NCI-H2171 treated with DMSO at 0.1 percent for 48 hours (cell line): ENCODE measurements around the gene PDE7B.

Source experiments
- DNase-seq: peaks from one replicate; lab custom pipeline; 2025; lab: John Stamatoyannopoulos, UW

The PDE7B gene

DNA sequence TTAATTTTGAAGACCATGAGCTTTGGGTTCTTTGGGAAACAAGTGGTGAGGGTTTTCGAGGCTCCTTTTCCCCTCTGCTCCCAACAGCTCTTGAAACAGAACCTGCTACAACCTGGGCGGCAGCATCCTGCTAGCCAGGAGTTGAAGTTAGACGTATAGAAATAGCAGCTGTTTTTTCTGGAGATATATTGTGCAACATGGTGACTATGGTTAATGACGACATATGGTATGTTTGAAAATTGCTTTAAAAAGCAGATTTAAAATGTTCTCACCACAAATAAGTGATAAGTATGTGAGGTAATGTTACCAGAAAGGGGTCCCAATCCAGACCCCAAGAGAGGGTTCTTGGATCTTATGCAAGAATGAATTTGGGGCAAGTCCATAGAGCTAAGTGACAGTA, 138.9 kb downstream of the PDE7B start:
- no peak for DNase-seq

DNA sequence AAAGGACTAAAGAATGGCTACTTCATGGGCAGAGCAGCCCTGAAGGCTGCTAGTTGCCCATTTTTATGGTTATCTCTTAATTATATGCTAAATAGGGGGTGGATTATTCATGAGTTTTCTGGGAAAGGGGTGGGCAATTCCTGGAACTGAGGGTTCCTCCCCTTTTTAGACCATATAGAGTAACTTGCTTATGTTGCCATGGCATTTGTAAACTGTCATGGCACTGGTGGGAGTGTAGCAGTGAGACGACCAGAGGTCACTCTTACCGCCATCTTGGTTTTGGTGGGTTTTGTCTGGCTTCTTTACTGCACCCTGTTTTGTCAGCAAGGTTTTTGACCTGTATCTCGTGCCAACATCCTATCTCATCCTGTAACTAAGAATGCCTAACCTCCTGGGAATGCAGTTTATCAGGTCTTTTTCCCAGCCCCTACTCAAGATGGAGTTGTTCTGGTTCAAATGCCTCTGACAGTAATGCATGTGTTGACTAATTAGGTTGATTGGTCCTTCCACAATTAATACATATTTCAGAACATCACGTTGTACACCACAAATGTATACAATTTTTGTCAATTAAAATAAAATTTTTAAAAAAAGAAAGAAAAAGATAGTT, 139.5 kb downstream of the PDE7B start:
- no peak for DNase-seq

GRCh38 chr6:135992739-135993138, 141.2 kb downstream of the PDE7B start:
- no peak for DNase-seq

GRCh38 chr6:135993361-135993760, 141.9 kb downstream of the PDE7B start:
- no peak for DNase-seq

DNA sequence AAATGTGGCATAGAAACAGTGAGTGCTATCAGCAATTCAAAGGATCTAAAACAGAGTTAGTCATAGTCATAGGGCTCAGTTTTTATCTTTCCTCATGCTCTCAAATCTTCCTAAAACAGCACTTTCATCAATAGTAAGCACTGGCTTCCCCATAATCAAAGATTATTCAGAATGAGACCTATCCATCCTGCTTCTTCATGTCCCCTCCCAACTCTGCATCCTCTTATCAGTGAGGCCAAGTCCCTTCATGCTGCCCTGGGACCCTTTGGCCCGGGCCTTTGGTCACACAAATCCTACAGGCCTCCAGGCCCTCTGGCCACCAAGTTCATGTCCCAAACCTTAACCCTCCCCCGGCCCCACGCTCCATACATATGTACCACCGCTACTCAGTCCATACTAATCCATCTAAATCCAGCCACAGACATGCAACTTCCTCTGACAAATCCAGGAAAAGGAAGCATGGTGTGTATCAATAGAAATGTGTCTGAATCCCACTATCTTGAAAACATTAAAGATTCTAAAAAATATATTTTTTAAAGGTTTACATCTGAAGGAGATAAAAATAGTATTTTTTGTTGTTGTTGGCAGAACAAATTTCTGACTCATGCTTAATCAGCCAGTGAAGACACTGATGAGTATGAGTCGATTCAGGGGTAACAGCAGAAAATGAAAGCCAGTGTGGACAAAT, 143.5 kb downstream of the PDE7B start:
- DNase-seq: no peak

GRCh38 chr6:135995545-135995898, 144.0 kb downstream of the PDE7B start:
- no peak for DNase-seq

GRCh38 chr6:135996668-135997067, 145.2 kb downstream of the PDE7B start:
- DNase-seq: no peak

DNA sequence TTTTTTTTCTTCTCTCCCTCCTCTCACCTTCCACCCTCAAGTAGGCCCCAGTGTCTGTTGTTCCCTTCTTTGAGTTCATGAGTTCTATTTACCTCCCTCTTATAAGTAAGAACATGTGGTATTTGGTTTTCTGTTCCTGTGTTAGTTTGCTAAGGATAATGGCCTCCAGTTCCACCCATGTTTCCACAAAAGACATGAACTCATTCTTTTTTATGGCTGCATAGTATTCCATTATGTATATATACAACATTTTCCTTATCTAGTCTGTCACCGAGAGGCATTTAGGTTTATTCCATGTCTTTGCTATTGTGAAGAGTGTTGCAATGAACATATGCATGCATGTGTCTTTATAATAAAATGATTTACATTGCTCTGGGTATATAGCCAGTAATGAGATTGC, 147.9 kb downstream of the PDE7B start:
- no peak for DNase-seq

DNA sequence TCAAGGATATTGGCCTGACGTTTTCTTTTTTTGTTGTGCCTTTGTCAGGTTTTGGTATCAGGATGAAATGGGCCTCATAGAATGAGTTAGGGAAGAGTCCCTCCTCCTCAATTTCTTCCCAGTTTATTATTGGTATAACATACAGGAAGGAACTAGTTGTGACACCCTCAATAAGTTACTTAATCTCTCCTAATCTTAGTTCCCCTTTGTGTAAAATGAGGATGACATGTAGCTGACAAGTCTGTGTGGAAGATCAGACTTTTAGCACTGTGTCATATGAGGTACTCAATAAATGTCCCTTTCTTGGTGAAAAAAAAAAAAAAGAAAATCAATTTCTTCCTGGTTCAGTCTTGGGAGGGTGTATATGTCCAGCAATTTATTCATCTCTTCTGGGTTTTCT, 155.8 kb downstream of the PDE7B start:
- no peak for DNase-seq

DNA sequence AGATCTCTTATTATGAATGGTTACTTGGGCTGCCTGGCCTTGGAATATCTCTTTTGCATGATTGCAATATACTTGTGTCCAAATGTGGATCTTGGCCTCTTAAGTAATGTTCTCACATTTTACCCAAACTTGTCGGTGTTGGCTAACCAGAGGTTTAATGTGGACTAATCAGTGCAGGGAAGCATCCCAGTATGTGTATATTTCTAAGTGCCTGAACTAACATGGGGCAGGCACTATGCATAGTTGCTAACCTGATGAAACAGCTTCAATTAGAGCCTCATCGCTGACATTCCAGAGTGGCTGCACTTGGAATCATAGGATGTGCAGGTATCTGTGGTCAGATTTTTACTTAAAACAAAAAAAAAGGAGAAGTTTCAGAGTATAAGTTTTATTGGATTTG, 160.0 kb downstream of the PDE7B start:
- no peak for DNase-seq

DNA sequence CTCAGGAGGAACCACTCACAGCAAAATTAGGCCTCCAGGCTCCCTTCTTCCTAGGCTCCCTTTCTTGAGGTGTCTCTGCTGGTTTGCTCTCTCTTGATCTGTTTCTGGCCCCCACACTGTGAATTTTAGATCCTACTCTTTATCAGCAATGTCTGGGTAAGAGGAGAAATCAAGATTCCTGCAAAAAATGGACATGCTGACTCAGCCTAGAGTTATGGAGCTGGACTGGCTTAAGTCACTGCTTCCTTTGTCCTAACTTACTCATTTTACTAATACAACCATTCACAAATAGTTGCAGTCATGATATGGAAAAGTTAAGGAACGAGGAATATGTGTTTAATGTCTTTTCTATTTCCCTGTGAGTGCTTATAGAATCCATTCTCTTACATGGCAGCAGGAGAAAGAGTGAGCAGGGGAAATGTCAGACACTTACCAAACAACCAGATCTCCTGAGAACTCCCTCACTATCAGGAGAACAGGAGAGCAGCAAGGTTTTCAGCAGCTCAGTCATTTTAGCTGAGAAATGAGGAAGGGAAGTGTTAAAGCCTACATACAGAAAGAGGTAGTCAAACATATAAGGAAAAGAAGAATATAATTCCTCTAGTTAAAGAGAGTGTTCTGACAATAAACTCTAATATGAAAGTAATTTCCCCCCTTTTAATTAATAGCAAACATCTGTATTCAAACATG, 160.8 kb downstream of the PDE7B start:
- no peak for DNase-seq

DNA sequence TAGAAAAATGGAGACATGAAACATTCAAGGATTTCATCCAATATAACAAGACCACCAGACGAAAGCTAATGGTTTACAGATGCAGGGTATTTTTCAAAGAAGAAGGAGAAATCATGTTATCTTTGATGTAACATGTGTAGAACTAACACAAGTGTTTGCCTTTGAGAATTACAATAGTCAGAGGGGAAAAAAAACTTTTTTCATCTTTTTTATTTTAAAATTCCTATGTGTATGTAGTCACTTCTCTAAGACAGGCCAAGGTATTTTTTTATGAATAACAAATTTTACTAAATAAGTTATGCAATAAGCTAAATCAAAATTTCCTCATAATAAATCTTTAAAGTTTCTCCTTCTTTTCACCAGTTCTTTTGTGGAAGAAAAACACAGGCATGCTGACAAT, 161.4 kb downstream of the PDE7B start:
- no peak for DNase-seq

DNA sequence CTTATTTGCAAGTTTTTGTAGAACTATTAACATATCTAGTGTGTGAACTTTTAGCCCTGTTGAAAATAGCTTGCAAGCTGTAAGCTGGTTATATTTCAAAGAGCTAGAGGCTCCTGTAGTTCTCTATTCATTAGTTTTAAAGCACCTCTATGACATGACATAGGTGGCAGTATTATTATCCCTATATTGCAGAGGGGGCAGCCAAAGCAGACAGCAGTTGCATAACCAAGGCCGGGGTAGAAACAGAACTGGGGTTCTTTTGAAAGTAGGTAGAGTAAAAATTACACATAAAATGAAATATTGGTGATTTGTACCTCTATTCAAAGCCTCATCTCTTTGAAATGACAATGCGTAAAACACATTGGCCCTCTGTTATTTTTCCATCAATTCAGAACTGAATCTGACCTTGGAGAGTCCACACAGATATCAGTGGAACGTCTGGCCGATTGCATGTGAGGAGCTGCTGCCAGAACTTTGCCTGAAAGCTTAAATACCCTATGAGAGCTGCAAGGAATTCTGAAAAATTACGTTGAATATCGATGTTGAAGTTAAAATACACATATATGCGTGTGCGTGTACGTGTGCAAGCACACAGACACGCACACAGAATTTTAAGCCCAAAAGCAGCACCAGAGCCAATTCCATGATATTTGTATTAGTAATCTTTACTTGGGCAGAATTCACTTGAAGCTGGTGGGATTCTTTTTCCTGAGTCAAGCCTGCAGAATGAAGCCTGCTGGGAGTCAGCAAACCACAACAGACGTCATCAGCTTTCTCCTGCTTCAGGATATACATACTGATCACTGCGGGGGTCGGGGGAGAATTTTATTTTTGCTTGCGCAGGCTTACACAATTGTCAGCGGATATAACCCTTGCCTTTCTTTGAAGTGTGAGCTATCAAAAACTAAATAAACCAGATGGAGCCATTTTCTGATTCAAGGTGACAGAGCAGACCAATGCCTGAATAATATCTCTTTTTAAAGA, 163.2 kb downstream of the PDE7B start:
- no peak for DNase-seq

DNA sequence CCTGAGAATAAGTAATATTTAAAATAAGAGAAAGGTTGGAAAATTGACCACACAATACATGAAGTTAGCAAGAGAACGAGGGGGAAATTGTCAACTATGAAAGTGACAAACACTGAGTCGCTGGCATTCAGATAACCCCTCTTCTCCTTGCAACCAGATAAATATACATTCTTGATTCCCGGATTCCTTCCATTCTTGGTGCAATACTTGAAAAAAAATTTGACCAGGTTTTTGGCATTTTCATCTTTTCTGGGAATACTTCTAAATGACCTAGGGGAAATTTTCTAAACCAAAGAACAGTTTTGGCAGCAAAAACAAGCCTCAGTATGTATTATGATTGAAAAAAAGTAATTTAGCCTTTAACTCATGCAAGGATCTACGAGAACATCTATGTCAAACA, 164.0 kb downstream of the PDE7B start:
- DNase-seq: no peak

- DNase-seq: no peak
These were observed 165.0 kb downstream of the PDE7B start for GRCh38 chr6:136016228-136017225.

GRCh38 chr6:136020691-136021090, 169.2 kb downstream of the PDE7B start:
- no peak for DNase-seq

DNA sequence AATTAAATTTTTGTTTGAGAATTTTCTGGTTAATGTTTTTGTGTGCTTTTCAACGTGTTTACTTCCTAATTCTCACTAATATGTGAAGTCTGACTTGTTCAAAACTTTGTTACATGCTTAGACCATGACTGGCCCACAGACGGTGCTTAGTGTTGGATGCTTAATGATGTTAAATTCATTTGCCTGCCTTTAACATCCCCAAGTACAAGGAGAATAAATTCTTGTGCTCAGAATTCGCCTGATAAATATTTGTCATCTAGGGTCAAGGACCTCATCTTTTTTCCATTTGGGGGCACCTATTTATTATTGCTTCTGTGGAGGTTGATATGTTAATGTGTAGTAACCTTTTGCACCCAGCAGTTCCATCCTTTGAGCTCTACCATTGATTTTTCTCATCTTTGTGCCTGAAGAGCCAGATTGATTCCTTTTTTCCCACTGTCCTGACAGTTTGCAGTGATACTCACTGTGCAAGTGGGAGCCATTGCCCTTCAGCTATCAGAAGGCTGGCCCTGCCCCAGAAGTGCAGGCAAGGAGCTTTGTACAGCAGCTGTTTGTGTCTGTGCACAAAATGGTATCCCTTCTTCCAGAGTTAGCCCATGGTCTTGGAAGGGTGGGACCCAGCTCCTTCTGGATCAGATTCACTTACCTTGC, 170.8 kb downstream of the PDE7B start:
- DNase-seq: no peak

DNA sequence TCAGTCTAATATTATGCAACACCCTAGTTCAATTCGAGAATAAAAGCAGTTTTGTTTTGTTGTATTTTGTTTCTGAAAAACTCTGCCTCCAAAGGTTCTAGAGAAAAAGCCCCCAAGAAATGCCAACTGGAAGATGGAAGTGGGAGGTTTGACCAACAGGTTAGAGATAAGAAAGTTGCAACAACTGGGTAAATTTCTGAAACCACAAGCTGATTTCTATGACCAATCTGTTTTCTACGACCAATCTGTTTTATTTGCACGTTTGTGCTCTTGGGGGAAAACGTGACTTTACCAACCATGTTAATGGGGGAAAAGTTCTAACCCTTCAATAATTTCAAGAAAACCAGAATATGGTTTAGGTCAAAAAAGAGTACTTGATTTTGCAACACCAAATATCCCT, 173.2 kb downstream of the PDE7B start:
- DNase-seq: no peak

DNA sequence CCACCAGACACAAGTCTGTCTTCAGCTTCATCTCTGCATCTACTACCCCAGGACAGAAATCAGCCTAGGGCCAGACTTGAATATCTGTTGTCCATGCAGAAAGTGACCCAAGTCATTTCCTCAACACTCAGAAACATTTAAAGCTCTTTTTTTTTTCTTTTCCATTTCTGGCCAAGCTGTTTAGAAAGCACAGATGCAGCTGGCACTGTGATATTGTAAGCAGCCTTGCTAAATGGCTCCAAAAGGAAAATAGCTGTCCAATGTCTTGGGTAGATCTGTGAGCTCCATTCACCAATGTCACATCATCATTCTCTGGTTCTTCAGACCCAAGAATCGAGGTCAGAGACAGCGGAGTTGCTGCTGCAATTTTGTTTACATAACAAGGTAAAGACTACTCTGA, 174.2 kb downstream of the PDE7B start:
- DNase-seq: no peak

- DNase-seq: no peak
These were observed 178.6 kb downstream of the PDE7B start for GRCh38 chr6:136030131-136030530.

DNA sequence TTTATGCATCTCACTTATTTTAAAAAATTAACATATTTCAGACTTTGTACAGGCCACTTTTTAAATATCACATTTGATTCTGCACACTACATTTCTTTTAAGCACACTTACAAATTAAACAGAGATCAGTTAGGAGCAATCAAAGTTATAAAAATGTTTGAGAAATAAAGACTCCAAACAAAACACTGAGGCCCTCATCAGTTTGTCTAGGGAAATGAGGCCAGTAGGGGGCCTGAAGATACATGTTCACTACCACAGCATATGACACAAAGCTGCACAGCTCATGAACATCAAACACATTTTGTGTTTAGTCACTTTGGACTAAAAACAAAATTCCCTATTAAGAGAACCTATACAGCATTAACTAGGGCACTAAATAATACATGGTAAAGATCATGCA, 180.5 kb downstream of the PDE7B start:
- no peak for DNase-seq
